KMS-11 (cell line): ENCODE measurements around the gene TMEM100.

Source experiments
- H2AFZ ChIP-seq: fragments of 200-600 bp; sonication (generic); 2 replicates; pipeline ENCODE4 v1.6.1; 2016; ENCODE audit warnings: antibody characterized with exemption, mixed run types, low read depth
- H3K27ac ChIP-seq: fragments of 200-600 bp; sonication (generic); 2 replicates; pipeline ENCODE4 v1.6.1; 2016; ENCODE audit warnings: mild to moderate bottlenecking, mixed run types
- H3K27me3 ChIP-seq: fragments of 200-600 bp; sonication (generic); 2 replicates; pipeline ENCODE4 v1.6.1; 2017; ENCODE audit warnings: mild to moderate bottlenecking, low read depth, mixed run types, moderate library complexity; ENCODE audit not compliant: insufficient read depth
- H3K36me3 ChIP-seq: fragments of 200-600 bp; sonication (generic); 2 replicates; pipeline ENCODE4 v1.6.1; 2017; ENCODE audit warnings: mild to moderate bottlenecking, mixed run types; ENCODE audit not compliant: insufficient read depth
- H3K4me1 ChIP-seq: fragments of 200-600 bp; sonication (generic); 2 replicates; pipeline ENCODE4 v1.6.1; 2016; ENCODE audit warnings: mild to moderate bottlenecking, low read depth, mixed run types; ENCODE audit not compliant: poor library complexity, severe bottlenecking
- H3K4me2 ChIP-seq: fragments of 200-600 bp; sonication (generic); 2 replicates; pipeline ENCODE4 v1.7.0; 2016; ENCODE audit warnings: mild to moderate bottlenecking, mixed run types
- H3K4me3 ChIP-seq: fragments of 200-600 bp; sonication (generic); IDR thresholded peaks from 2 replicates; pipeline ENCODE4 v1.6.1; 2017; ENCODE audit warnings: low read depth, low read length, mixed read lengths; ENCODE audit not compliant: insufficient read depth
- H3K79me2 ChIP-seq: fragments of 200-600 bp; sonication (generic); 2 replicates; pipeline ENCODE4 v1.6.1; 2016; ENCODE audit warnings: low read depth, mixed run types; ENCODE audit not compliant: insufficient read depth
- H3K9ac ChIP-seq: fragments of 200-600 bp; sonication (generic); 2 replicates; pipeline ENCODE4 v1.6.1; 2016; ENCODE audit warnings: mild to moderate bottlenecking, mixed run types
- H4K20me1 ChIP-seq: fragments of 200-600 bp; sonication (generic); 2 replicates; pipeline ENCODE4 v1.6.1; 2016; ENCODE audit warnings: mild to moderate bottlenecking, mixed run types; ENCODE audit not compliant: insufficient read depth
- CTCF ChIP-seq: fragments of 200-600 bp; sonication (generic); conservative IDR thresholded peaks from 2 replicates; pipeline ENCODE4 v1.6.1; 2017; ENCODE audit warnings: low read depth, mild to moderate bottlenecking, antibody characterized with exemption, low read length, moderate library complexity, mixed read lengths

TMEM100 gene

GRCh38 chr17:55737976-55738501 lies 15.4 kb upstream of the TMEM100 start:
- Histone ChIP-seq H3K9ac (no peak overlapping the region), H4K20me1 (no peaks in the 10 kb centered on the region), H3K36me3 (no peaks in the 10 kb centered on the region), H2AFZ (no peak overlapping the region), H3K27me3 (no peaks in the 10 kb centered on the region), H3K4me1 (no peaks in the 10 kb centered on the region), H3K4me2 (no peak overlapping the region), H3K4me3 (no peak overlapping the region), H3K79me2 (no peaks in the 10 kb centered on the region), H3K27ac (no peak overlapping the region)
- no peak for TF ChIP-seq CTCF

GRCh38 chr17:55735731-55736405 lies 13.2 kb upstream of the TMEM100 start:
- Histone ChIP-seq H3K79me2 (no peaks in the 10 kb centered on the region), H3K27ac (no peak overlapping the region), H3K4me1 (no peaks in the 10 kb centered on the region), H3K27me3 (no peaks in the 10 kb centered on the region), H3K9ac (no peak overlapping the region), H2AFZ (no peak overlapping the region), H4K20me1 (no peaks in the 10 kb centered on the region), H3K4me3 (no peak overlapping the region), H3K4me2 (no peak overlapping the region), H3K36me3 (no peaks in the 10 kb centered on the region)
- TF ChIP-seq CTCF, result peak; percentile 72

GRCh38 chr17:55734128-55734781 lies 11.6 kb upstream of the TMEM100 start:
- Histone ChIP-seq H3K27ac (no peak overlapping the region), H3K79me2 (no peaks in the 10 kb centered on the region), H3K4me2 (no peak overlapping the region), H3K4me3 (no peak overlapping the region), H2AFZ (no peak overlapping the region), H4K20me1 (no peaks in the 10 kb centered on the region), H3K9ac (no peak overlapping the region), H3K4me1 (no peaks in the 10 kb centered on the region), H3K36me3 (no peaks in the 10 kb centered on the region), H3K27me3 (no peaks in the 10 kb centered on the region)
- TF ChIP-seq CTCF, result no peak

- Histone ChIP-seq H3K4me2 (no peak overlapping the region), H3K4me1 (no peaks in the 10 kb centered on the region), H3K27me3 (no peaks in the 10 kb centered on the region), H2AFZ (no peak overlapping the region), H3K79me2 (no peaks in the 10 kb centered on the region), H3K9ac (no peak overlapping the region), H3K27ac (no peak overlapping the region), H4K20me1 (no peaks in the 10 kb centered on the region), H3K4me3 (no peak overlapping the region), H3K36me3 (no peaks in the 10 kb centered on the region)
- TF ChIP-seq CTCF, result no peak
These were observed 9.1 kb upstream of the TMEM100 start for GRCh38 chr17:55731586-55732250.
